Adrenal gland (tissue), 5 donors: ENCODE results near the gene TMEM185B.

Experiments used
- CTCF ChIP-seq, 6 experiments: fragments of 450-650 bp in 4 of 6; fragments of 200-600 bp in 2 of 6; sonication (generic) in 1 of 6; IDR thresholded peaks; 1 replicate in 5 of 6; 2 replicates in 1 of 6; pipeline versions ENCODE4 v1.5.1 to v1.8.0; 2016 to 2021; ENCODE audit warnings: antibody characterized with exemption in 6 of 6, mild to moderate bottlenecking in 2 of 6, moderate library complexity in 1 of 6
- POLR2A ChIP-seq, 2 donors: fragments of 450-650 bp; IDR thresholded peaks; one replicate each; pipeline ENCODE4 v1.6.1; 2017; ENCODE audit warnings: antibody characterized with exemption in 2 of 2, mild to moderate bottlenecking in 2 of 2, moderate library complexity in 1 of 2
- donor health status: DM: no; HTN: no; CAD: no.

- TF ChIP-seq POLR2A (IDR thresholded peaks at IDR 0.05) (peak; percentile 45), CTCF (IDR thresholded peaks at IDR 0.05) (peak in 5 of 6 experiments; percentile 6 to 48 (median 35))
Observed at GRCh38 chr2:120223034-120223912, at the start of gene TMEM185B.
